HG03280 (cell line): Measurements from ENCODE around the gene IGF2BP2.
"Not testable (repeated sequence)": the region's sequence is repeated elsewhere in the genome, so short reads cannot be mapped to it uniquely, and the experiment has no call there.

Experiments
- ATAC-seq: cut with Tn5 transposase; IDR thresholded peaks from one replicate; pipeline ENCODE4 v1.9.1; 2021; ENCODE audit warnings: mild to moderate bottlenecking, moderate library complexity; ENCODE audit not compliant: unreplicated experiment

IGF2BP2 gene

DNA sequence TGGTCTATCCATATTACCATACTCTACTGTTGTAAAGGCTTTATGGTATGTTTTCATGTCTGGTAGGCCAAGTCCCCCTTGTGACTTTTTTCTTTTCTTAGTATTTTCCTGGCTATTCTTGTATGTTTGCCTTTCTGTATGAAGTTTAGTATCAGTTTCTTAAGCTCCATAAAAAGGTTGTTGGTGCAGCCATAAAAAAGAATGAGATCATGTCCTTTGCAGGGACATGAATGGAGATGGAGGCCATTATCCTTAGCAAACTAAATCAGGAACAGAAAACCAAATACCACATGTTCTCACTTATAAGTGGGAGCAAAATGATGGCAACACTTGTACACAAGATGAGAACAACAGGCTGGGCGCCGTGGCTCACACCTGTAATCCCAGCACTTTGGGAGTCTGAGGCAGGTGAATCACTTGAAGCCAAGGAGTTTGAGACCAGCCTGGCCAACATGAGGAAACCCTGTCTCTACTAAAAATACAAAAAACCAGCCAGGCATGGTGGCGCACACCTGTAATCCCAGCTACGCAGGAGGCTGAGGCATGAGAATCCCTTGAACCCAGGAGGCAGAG lies 13.7 kb upstream of the IGF2BP2 start:
- not testable (repeated sequence) for ATAC-seq

DNA sequence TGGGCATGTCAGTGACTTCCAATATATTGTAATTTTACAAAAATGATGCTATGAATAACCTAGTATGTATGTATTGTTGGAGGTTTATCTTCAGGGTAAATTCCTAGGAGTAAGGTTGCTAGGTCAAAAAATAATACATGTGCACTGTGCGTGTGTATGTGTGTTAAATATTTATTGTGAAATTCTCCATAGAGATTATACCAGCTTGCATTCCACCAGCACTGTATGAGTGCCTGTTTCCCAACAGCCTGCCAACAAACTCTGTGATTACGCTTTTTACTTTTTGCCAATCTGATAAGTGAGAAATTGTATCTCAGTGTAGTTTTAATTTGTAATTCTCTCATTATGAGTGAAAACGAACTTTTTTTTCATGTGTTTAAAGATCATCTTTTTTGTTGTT lies 12.6 kb upstream of the IGF2BP2 start:
- ATAC-seq = no peak

DNA sequence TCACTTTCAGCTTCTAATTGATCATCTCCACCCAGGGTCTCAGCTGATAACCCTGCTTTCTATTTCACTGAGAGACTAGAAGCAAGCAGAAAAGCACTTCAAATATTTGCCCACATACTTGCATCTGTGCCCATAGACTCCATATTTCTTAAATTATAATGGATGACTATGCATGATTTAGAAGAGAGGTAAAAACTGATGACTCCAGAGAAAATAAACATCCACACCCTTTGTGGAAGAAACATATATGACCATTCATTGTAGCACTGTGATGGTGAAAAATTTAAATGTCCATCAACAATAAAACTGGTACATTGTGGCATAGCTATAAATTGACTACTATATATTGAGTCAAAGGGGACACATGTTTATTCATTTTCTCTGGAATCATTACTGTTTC lies 7.1 kb upstream of the IGF2BP2 start:
- no peak for ATAC-seq

DNA sequence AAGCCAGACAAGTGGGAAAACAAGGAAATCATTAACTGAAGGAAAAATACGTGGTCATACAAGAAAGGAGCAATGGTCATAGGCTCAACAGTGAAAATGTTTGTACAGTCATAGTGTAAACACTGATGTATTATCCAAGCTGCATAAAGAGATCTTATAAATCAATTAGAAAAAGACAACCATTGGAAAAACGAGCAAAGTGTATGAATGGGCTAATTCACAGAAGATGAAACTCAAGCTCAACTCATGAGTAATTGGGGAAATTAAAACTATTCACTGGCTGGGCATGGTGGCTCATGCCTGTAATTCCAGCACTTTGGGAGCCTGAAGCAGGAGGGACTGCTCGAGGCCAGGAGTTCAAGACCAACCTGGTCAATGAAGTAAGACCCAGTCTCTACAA lies 6.4 kb upstream of the IGF2BP2 start:
- ATAC-seq = no peak

DNA sequence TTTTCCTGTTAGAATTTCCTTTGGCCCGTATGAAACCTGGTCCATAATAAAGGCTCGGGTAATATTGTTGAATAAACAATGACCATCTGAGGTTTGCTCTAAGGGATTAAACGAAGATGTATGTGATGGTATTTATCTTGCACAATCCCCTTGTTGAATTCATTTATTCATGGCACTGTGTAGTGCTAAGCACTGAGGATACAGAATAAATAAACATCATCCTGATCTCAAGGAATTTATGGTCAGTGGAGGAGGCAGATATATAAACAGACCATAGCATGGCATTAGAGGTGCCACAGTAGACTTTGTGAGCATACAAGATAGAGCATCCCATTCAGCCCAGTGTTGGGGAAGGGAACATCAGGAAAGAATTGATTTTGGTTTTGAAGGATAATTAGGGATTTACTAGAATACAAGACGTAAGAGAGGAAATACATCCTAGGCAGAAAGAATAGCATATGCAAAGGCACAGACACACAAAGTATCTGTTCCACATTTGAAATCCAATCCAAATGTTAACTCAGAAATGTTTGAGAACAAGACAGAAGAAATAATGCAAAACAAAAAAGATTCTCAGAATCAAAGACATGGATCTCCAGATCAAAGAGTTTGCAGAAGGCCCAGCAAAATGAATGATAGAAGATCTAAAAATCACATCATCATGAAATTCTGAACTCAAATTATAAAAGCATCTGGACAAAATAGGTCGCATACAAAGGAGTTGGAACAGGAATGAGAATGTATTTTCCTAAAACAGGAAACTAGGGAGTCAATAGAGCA lies 5.4 kb upstream of the IGF2BP2 start:
- ATAC-seq = no peak

DNA sequence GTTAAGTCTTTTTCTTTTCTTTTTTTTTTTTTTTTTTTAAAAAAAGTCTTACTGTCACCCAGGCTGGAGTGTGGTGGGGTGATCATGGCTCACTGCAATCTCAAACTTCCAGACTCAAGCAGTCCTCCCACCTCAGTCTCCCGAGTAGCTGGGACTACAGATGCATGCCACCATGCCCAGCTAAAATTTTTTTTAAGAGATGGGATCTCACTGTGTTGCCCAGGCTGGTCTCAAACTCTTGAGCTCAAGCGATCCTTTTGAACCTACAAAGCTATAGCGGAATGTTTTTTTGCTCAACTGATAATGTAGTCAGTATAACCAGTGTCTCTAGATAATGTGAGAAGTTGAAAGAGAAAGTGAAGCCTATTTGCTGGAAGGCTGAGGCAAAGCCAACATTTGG lies 3.9 kb upstream of the IGF2BP2 start:
- ATAC-seq = no peak

DNA sequence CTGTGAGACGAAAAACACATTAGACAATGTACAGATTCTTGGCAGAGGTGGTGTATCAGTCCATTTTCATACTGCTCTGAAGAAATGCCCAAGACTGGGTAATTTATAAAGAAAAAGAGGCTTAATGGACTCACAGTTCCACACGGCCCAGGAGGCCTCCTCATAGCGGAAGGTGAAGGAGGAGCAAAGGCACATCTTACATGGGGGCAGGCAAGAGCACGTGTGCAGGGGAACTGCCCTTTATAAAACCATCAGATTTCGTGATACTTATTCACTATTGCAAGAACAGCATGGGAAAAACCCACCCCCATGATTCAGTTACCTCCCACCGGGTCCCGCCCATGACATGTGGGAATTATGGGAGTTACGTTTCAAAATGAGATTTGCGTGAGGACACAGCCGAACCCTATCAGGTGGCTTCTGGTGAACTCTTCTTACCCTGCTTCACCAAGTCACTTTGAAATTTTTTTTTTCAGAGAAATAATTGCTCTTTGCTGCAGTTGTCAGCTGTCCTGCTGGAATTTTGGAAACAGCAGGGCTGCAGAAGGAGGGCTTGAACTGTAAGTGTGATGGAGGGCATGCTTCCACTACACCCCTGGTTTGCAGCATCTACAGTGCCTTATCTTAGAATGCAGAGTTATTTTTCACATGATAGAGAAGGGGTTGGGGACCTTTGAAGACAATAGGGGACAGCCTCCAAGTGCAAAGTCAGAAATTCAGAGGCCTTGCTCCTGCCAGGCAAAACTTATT lies 2.9 kb upstream of the IGF2BP2 start:
- ATAC-seq = no peak

DNA sequence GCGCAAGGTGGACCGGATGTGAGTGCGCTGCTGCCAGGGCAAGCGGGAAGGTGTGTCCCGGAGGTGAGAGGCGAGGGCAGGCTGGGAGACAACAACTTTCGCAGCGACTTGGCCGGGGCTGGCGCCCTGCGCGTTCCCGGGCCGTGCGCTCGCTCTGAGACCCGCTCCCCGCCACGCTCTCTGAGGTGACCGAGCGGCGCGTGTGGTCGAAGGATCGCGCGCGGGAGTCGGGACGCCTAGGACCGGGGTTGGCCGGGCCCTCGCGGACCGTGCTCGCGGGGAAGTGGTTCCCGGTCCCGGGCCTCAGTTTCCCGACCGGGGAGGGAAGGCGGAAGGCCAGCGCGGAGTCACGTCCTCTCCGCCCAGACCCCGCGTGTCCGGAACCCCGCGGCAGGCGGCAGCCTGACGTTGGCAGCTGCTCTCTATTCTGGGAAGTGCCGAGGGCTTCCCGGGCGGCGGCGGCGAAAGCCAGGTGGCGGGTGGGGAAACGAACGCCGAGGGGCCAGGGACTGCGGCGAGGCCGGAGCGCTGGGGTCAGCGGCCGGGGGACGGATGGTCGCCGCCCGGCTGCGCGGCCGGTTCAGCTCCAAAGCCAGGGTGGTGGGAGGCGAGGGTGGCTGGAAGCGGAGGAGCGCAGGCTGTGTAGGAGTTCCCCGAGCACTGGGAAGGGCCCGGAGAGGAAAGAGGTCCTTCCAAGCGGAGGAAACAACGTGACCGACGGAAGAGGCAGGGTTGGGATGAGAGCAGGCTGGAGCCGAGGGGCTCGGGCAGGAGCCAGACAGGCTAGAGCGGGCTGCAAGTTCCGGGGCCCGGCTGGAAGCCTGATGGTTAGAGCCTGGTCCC lies 1.0 kb upstream of the IGF2BP2 start:
- peak; percentile 35 for ATAC-seq

DNA sequence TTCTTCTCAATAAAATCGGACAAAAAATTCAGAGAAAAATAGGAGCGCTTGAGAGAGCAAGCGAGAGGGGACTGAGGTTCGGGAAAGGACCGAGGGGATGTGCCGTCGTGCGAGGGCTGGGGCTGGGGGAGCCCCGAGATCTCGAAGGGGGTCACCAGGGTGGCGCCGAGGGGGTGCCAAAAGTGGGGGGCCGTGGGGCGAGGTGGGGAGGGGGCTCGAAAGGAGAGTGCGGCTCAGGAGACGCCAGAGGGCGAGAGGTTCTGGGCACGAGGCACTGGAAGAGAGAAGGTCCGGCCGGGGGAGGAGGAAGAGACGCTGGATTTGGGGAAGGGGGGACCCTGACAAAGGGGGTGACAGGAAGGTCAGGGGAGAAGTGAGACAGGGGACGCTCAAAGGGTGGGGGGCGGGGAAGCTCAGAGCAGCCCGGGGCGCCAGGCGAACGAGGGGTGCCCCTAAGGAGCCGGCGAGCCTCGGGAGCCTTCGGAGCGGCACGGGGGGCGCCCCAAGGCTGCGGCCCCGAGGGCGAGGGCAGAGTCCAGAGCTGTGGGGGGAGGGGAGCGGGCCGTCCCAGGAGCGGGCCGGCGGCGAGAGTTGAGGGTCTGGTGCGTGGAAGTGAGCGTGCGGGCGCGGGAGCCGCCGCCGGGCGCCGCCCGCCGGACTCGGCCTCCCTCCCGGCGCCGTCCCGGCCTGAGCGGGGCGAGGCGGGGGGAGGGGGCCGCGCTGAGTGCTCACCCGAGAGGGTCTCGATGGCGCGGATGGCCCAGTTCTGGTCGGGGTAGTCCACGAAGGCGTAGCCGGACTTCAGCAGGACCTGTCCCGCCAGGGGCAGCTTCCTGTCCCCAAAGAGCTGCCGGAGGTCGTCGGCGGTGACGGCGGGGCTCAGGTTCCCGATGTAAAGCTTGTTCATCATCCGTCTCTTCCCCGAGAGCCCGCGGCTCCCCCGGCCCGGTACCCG lies 514 bp downstream of the IGF2BP2 start:
- no peak for ATAC-seq

DNA sequence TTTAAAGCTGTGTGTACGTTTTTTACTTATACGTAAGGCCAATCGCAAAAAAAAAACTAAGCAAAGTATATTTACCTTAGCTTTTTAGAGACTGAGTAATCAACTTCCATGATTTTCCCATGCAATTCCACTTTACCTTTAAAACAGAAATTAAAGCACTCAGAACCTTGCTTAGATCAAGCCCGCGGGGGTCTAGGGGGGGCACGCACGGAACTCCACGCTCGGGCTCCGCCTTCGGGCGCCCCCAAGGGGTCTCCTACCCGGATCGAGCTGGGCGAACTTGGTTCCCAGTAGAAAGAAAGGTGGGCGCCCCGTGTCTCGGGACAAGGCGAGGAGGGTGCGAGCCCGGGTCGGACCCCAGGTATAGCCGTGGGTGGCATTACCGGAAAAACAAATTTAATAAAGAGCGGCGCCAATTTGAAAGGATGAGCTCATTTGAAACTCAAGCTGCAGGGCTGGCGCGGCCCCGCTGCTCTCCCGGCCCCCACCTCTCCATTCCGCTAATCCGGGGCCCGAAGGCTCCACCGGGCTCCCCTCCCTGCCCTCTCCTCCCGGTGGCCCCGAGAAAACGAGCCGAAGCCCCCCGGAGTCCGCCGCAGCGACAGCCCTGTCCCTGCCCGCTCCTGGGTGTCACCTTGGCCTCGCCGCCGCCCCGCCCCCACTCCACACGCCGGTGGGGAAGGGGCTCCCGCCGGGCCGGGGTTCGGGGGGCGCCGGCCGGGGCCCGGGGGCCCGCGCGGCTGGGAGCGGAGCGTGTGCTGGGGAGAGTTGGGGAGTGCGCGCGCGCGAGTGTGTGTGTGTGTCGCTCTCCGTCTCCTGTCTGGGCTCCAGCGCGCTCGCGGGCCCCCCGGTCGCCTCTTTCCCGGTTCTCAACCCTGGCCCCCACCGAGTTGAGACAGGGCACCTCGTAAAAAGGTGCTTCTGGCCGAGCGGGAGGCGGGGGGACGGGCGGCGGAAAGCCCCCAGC lies 1.5 kb downstream of the IGF2BP2 start:
- no peak for ATAC-seq

DNA sequence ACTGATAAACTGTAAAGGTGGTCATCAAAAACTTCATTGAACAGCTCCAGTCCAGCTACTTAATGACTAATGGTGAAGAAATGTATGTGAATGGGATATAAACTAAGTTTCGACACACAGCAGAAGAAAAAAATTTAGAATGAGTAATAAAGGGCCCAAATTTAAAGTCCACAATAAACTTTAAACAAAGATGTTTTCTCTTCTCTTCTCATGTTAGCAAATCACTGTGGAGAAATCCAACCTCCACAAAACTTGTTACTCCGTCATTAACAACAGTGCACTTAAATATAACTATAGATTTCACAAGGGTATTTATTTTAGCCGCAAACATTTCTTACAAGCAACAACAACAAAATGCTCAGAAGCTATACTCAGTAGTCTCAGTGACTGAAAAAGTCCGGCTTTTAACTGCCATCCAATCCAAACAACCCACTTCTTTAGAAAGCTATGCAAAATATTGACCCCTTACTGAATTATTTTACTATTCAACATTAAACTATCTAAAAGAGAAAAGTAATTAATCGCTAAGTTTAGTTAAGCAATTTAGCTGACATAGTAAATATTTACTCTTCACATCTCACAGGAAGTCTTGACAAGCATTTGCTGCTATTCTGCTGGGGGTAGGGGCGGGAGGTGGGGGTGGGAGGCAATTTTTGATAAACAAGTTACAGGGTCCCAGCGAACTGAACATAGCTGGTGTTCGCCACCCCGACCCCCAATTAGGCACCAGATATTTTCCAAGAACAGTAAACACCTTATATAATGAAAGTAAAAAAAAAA lies 2.4 kb downstream of the IGF2BP2 start:
- ATAC-seq = no peak

DNA sequence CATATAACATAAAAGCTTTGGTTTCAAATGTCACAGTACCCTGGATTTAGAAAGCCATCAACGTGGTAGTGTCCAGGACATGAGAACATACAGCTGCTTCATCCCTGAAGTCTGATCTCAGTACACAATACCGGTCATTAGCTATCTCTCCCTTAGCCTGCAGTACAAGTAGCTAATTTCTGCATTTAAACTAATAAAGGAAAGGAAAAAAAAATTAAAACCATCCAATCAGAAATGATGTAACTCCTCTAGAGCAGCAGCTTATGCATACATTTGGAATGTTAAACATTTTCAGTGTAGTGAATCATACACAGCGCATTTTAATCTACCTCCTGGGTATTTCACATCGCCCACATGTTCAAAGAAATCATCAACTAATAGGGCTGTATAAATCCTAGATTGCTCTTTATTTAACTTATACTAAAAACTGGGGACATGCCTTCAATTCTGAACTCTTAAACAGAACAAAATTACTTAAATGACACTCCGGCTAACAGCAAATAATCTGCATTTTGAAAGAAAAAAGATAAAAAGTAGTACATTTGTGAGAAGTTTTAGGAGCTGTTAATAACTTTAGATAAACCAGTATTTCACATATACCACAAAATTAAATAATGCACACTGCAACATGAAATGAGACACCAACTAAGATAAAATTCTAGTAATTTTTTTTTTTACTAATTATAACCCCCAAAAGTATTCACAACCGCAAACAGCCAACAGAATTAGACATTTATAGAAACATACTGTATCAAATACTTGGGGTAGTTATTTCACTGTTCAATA lies 3.7 kb downstream of the IGF2BP2 start:
- no peak for ATAC-seq

DNA sequence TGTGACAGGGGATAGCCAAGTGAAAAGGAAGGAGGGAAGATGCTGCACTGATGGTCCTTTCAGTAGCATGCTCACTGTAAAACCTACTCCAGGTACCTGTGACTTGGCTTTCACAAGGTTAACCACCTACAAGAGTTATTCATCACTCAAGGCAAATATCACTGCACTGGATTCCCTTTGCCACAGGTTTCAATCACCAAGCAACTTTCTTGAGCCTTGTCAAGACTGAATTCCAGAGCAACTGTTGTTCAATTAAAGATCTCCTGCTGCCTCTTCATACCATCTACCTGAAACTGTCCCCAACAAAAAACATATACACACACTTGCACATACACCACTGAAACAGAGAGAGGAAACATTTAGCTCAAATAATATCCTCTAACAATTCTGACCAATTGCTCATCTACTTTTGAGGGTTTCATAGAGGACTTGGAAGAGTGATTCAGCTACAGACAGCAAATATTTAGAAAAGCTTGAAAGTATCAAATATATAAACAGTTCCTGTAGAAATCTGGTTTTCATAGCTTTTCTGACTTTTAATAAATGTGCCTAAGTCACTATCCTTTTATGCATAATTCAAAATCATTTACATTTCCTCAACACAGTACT lies 6.5 kb downstream of the IGF2BP2 start:
- no peak for ATAC-seq

DNA sequence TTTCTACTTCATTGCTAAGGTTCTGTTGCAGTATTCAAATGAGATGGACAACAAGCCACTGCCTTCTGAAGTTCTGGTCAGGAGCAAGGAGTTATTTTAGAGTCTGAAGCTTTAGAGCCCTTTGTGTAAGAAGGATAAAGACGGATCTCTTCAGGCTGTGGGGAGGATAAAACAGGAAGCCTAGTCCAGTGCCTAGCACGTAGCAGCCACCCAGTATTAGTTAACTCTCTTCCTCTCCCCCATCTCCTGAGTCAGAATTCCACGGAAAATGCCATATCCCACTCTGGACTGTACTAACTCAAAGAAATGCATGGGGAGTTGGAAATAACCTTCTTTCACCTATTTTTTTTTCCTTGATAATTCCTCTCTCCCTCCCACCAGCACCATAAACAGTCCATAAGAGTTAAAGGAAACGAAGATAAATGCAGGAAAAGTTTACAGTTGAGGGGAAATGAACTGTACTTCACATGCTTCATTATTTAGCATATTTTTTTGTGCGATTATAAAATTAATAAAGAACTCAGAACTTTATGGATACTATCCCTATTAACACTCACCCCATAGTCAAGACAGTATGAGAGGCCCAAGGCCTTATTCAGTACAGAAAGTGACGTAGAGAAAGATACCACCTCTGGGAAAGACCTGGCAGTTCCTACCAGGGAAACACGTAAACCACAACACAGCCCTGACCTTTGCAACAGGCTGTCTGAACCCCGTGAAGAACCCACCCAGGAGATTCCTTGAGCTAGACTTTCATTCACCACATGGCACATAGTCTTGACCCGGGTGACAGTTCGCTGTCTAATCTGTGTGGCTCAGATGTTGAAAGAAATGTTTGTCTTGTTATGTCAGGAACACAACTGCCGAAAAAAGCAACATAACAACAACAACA lies 9.2 kb downstream of the IGF2BP2 start:
- no peak for ATAC-seq

DNA sequence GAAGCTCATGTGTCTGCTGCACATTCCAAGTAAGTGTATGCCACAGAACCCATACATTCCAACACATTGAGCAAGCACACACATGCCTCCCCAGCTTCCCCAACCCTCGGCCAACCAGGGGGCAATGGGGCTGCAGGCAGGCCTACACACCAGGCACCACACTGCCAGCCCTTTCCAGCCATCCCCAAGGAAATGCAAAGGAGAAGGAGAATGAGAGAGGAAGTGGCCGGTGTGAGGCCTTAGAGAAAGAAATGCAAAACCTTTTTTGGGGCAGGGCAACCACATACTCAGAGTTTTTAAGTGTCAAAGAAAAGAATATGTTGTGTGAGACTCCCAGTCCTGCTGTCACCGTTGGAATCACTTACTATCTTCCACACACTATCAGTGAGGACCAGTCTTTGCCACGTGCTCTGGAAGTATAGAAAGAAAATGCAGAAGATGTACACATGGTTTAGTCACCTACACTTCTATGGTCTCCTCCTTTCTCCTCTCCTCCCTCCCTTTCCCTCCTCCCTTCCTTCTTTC lies 11.1 kb downstream of the IGF2BP2 start:
- no peak for ATAC-seq

DNA sequence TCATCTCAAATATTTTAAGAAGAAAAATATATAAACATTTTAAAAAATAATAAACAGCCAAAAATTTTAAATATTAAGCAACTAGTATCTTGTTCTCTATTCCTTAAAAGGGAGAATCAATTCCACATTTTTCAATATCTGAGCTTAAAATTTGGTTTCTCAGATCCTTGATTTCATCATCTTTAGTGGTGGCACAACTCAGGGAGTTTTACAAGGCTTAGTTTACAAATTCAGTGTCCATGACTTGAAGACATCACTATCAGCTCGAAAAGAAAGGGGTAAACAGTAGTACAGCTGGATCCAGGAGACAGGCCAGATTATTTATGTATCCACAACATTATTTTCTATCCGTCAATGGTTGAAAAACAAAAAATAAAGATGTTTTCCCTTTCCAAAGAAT lies 11.6 kb downstream of the IGF2BP2 start:
- ATAC-seq = no peak
